ENCODE data around the gene TSPAN18. TPM values are rescaled to one million over a fixed set of nuclear protein-coding genes. Genes with fewer than 3 reads are reported as not detected.

The TSPAN18 gene
- total RNA-seq, 3 donors from 2014 or later, result 1.0 to 2.0 (median 1.8) TPM

DNA sequence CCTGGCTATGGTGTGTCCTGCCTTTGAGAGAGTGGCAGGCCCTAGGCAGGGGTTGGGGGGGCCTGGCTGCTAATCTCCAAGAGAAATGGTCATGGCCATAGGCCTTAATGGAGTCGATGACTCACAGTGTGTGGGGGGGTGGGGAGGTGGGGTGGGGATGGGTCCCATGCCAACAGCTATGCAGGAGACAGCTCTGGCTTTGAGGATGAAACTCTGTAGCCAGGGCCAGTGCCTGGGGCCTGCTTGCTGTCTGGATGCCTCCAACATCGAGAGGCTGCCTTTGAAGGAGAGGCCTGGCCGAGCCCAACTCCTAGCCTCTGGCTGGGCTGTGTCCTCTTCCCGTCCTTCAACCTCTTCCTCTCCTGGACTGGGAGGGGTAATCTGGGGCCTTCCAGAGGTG lies 23.9 kb upstream of the TSPAN18 start:
- H3K27me3 ChIP-seq, result no peaks in the 10 kb centered on the region
- H3K9me3 ChIP-seq, result peaks cover 8 to 9% of the 10 kb centered on the region in 2 donors
- H3K4me1 ChIP-seq, result no peaks in the 10 kb centered on the region
- TF ChIP-seq POLR2AphosphoS5 (IDR thresholded peaks at IDR 0.05) (no peak), POLR2A (IDR thresholded peaks at IDR 0.05) (no peak)
- TF ChIP-seq, protein P1, sequence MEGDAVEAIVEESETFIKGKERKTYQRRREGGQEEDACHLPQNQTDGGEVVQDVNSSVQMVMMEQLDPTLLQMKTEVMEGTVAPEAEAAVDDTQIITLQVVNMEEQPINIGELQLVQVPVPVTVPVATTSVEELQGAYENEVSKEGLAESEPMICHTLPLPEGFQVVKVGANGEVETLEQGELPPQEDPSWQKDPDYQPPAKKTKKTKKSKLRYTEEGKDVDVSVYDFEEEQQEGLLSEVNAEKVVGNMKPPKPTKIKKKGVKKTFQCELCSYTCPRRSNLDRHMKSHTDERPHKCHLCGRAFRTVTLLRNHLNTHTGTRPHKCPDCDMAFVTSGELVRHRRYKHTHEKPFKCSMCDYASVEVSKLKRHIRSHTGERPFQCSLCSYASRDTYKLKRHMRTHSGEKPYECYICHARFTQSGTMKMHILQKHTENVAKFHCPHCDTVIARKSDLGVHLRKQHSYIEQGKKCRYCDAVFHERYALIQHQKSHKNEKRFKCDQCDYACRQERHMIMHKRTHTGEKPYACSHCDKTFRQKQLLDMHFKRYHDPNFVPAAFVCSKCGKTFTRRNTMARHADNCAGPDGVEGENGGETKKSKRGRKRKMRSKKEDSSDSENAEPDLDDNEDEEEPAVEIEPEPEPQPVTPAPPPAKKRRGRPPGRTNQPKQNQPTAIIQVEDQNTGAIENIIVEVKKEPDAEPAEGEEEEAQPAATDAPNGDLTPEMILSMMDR (IDR thresholded peaks at IDR 0.05), result no peak
- no peak overlapping the region for H3K4me3 ChIP-seq
- H3K27ac ChIP-seq, result no peak overlapping the region
- H3K36me3 ChIP-seq, result no peaks in the 10 kb centered on the region
- intact Hi-C loops (cut with DNase I; ENCODE audit: low total_unique reads), result no loop called here
- DNase-seq (ENCODE audit: low spot score in 2 of 2), result no peak

- H3K4me1 ChIP-seq, result no peaks in the 10 kb centered on the region
- intact Hi-C loops (cut with DNase I; ENCODE audit: low total_unique reads), result no loop called here
- no peaks in the 10 kb centered on the region for H3K27me3 ChIP-seq
- no peak for DNase-seq (ENCODE audit: low spot score in 2 of 2)
- H3K36me3 ChIP-seq, result no peaks in the 10 kb centered on the region
- H3K27ac ChIP-seq, result no peak overlapping the region
- peaks cover 8 to 9% of the 10 kb centered on the region in 2 donors for H3K9me3 ChIP-seq
- no peak for TF ChIP-seq POLR2A (IDR thresholded peaks at IDR 0.05)
- H3K4me3 ChIP-seq, result no peak overlapping the region
These were observed 19.7 kb upstream of the TSPAN18 start for GRCh38 chr11:44707094-44707493.

DNA sequence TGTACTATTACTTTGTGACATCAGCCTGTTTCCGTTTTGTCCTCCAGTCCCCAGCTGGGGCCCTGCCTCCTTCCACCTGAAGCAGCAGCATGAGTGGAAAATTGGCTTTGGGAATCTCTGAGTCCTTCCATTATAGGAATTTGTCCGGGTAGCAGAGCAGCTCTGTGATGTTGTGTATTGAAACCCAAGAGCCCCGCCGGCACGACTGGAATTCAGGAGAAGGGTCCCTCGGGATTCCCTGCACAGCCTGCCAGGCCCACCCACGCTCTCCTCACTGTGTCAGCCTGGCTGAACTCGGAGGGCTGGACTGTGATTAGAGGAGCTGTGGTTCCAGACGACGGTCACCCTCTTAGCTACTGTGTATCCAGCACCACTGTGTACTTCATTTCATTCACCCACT lies 18.8 kb upstream of the TSPAN18 start:
- intact Hi-C loops (cut with DNase I; ENCODE audit: low total_unique reads), result no loop called here
- H3K4me1 ChIP-seq, result no peaks in the 10 kb centered on the region
- H3K27me3 ChIP-seq, result no peaks in the 10 kb centered on the region
- H3K27ac ChIP-seq, result no peak overlapping the region
- peaks cover 8 to 9% of the 10 kb centered on the region in 2 donors for H3K9me3 ChIP-seq
- no peak overlapping the region for H3K4me3 ChIP-seq
- DNase-seq (ENCODE audit: low spot score in 2 of 2), result no peak
- TF ChIP-seq POLR2AphosphoS5 (IDR thresholded peaks at IDR 0.05), result no peak
- TF ChIP-seq, protein P1 (IDR thresholded peaks at IDR 0.05), result no peak
- TF ChIP-seq POLR2A (IDR thresholded peaks at IDR 0.05), result no peak
- no peaks in the 10 kb centered on the region for H3K36me3 ChIP-seq

DNA sequence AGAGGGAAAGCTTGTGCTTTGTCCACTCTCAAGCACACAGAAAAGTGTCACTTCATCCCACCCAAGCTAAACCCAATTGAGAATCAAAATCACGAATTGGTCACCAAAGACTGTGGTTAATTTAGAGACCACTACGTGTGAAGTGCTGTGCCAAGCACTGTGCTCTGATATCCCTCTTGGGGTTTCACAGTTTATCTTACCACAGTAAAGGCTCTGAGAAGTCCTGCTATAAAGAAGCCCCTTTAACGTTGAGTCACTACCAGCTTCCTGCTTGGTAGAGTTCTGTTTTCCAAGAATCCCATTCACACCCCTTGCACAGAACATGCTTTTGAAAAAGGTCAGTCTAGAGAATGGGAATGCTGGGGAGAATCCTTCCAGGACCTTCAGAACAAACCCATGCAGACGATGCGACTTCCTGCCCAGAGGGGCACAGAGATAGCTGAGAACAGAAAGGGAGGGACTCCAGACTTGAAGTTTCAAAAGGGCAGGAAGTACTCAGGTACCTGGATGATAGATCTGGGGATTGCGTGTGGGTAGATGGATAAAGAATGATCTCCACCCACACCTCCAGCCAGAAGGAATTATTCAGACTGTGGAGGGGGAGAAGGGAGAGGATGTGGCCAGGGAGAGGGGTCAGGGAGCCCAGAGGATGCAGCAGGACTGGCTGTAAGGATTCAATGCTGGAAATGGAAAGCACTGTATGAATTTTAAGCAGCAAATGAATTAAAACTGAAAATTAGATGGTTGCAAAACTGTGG lies 18.1 kb upstream of the TSPAN18 start:
- H3K36me3 ChIP-seq, result no peaks in the 10 kb centered on the region
- intact Hi-C loops (cut with DNase I; ENCODE audit: low total_unique reads), result no loop called here

DNA sequence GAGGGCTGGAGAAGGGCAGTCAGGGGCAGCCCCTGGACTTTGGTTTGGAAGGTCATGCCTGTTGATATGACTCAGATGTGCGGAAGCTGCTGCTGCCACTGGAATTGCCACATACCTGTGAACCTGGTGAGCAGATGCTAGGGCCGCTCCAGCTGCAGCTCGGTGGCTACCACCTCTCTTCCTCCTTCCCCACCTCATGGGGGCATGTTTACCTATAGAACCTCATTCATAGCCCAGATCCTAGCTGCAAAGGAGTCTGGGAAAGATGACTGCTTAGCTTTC lies 17.5 kb upstream of the TSPAN18 start:
- Histone ChIP-seq H3K4me3 (no peak overlapping the region), H3K4me1 (no peaks in the 10 kb centered on the region), H3K36me3 (no peaks in the 10 kb centered on the region), H3K27me3 (no peaks in the 10 kb centered on the region), H3K27ac (no peak overlapping the region), H3K9me3 (no peaks in the 10 kb centered on the region)
- TF ChIP-seq POLR2A (IDR thresholded peaks at IDR 0.05) (no peak), POLR2AphosphoS5 (IDR thresholded peaks at IDR 0.05) (no peak)
- TF ChIP-seq, protein P1 (IDR thresholded peaks at IDR 0.05), result no peak
- no peak for DNase-seq (ENCODE audit: low spot score in 2 of 2)
- intact Hi-C loops (cut with DNase I; ENCODE audit: low total_unique reads), result no loop called here

More for the DNA sequence above, 18.1 kb upstream of the TSPAN18 start:
- no peak for DNase-seq (ENCODE audit: low spot score in 2 of 2)
- H3K27me3 ChIP-seq, result no peaks in the 10 kb centered on the region
- no peaks in the 10 kb centered on the region for H3K4me1 ChIP-seq
- H3K9me3 ChIP-seq, result peaks cover 3 to 4% of the 10 kb centered on the region in 2 donors
- no peak overlapping the region for H3K27ac ChIP-seq
- TF ChIP-seq, protein P1 (IDR thresholded peaks at IDR 0.05), result no peak
- TF ChIP-seq POLR2A (IDR thresholded peaks at IDR 0.05), result no peak
- TF ChIP-seq POLR2AphosphoS5 (IDR thresholded peaks at IDR 0.05), result no peak
- no peak overlapping the region for H3K4me3 ChIP-seq

Measured in breast epithelium (tissue), 4 donors.